Measurements from ENCODE around the gene SLC26A4. TPM values are rescaled to one million over a fixed set of nuclear protein-coding genes. Genes with fewer than 3 reads are reported as not detected.

The SLC26A4 gene
- total and polyA plus RNA-seq, 10 of the 15 experiments (the other 5 are each of a cell fraction or from before 2014, with no cell fraction given): 0.01 to 0.18 (median 0.08) TPM; not detected in 5

DNA sequence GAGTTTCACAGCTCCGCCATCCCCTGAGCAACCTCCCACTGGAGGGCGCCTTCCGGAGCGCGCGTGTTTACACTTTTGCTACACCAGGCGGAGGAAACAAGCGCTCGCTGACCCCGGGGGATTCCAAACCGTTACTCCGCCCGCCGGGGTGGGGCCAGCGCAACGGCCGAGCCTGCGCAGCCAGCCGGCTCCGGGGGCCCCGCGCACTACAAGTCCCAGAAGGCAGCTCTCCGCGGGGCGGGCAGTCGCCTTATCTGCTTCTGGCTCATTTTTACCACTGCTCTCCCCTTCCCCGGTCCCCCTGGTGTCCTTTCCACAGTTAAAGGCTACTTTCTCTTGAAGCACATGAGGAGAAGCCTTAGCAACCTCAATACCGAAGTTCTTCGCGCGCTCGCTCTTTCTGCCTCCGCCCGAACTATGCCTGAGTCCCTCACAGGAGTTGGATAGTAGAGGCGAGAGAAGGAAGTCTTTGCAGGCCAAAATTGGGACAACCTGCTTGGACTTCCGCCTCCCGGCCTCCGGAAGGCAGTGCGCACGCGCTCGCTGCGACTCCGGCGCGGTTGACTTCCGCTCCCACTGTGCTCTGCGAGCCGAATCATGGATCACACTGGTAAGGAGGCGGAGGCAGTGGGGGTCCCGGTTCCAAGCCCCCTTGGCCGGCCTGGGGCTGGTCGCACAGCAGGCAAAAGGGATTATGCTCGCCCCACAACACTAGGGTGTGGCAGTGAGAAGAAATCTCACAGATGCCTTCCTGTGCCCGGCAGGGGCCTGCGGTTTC, 83.1 kb downstream of the SLC26A4 start, which contains the start of gene CBLL1 (continued):
- TF ChIP-seq ZBTB40 (IDR thresholded peaks at IDR 0.05; ENCODE audit: borderline replicate concordance): peak; percentile 91
- no peak for TF ChIP-seq DPF2 (IDR thresholded peaks at IDR 0.05)
- TF ChIP-seq, protein P1, sequence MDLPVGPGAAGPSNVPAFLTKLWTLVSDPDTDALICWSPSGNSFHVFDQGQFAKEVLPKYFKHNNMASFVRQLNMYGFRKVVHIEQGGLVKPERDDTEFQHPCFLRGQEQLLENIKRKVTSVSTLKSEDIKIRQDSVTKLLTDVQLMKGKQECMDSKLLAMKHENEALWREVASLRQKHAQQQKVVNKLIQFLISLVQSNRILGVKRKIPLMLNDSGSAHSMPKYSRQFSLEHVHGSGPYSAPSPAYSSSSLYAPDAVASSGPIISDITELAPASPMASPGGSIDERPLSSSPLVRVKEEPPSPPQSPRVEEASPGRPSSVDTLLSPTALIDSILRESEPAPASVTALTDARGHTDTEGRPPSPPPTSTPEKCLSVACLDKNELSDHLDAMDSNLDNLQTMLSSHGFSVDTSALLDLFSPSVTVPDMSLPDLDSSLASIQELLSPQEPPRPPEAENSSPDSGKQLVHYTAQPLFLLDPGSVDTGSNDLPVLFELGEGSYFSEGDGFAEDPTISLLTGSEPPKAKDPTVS (IDR thresholded peaks at IDR 0.05; ENCODE audit: low read depth, low read length): no peak
- TF ChIP-seq MEF2A (IDR thresholded peaks at IDR 0.05; ENCODE audit: insufficient read depth, low read depth, low read length): peak; percentile 64; the same call in 1 of the 2 replicates
- TF ChIP-seq FOXK2 (IDR thresholded peaks at IDR 0.05): peak; percentile 95
- TF ChIP-seq ZBED1 (IDR thresholded peaks at IDR 0.05; ENCODE audit: borderline replicate concordance): no peak
- 0 out of 2 replicates have a peak, but pooled peaks have one; percentile 8 for TF ChIP-seq JUND (IDR thresholded peaks at IDR 0.05; ENCODE audit: low read depth, low read length)
- TF ChIP-seq ZBTB33 (IDR thresholded peaks at IDR 0.05): no peak
- TF ChIP-seq TCF12 (IDR thresholded peaks at IDR 0.05; ENCODE audit: low read depth, low read length): peak; percentile 37; the same call in 1 of the 2 replicates
- no peak for TF ChIP-seq NFYB (IDR thresholded peaks at IDR 0.05; ENCODE audit: insufficient read depth, low read depth, low read length)
- TF ChIP-seq ZNF622 (IDR thresholded peaks at IDR 0.05): no peak
- peak; percentile 34 for TF ChIP-seq NR2C1 (IDR thresholded peaks at IDR 0.05)
- no peak for TF ChIP-seq SREBF2 (IDR thresholded peaks at IDR 0.05; ENCODE audit: low read length)
- peak; percentile 87; the same call in 1 of the 2 replicates for TF ChIP-seq PML (IDR thresholded peaks at IDR 0.05; ENCODE audit: low read length)
- no peak for TF ChIP-seq YBX1 (IDR thresholded peaks at IDR 0.05)
- TF ChIP-seq MYB (IDR thresholded peaks at IDR 0.05; ENCODE audit: borderline replicate concordance, low read depth, low read length): peak; percentile 95
- 0 out of 2 replicates have a peak, but pooled peaks have one; percentile 46 for TF ChIP-seq STAT1 (conservative IDR thresholded peaks at IDR 0.05)
- no peak; the same call in 1 of the 2 replicates for TF ChIP-seq NR2F1 (conservative IDR thresholded peaks at IDR 0.05)
- TF ChIP-seq, protein P2, sequence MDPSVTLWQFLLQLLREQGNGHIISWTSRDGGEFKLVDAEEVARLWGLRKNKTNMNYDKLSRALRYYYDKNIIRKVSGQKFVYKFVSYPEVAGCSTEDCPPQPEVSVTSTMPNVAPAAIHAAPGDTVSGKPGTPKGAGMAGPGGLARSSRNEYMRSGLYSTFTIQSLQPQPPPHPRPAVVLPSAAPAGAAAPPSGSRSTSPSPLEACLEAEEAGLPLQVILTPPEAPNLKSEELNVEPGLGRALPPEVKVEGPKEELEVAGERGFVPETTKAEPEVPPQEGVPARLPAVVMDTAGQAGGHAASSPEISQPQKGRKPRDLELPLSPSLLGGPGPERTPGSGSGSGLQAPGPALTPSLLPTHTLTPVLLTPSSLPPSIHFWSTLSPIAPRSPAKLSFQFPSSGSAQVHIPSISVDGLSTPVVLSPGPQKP (IDR thresholded peaks at IDR 0.05; ENCODE audit: low read depth, low read length): peak; percentile 72
- peak; percentile 81; the same call in 1 of the 2 replicates for TF ChIP-seq POLR2AphosphoS2 (IDR thresholded peaks at IDR 0.05; ENCODE audit: low read depth, low read length)
- TF ChIP-seq, protein P3, sequence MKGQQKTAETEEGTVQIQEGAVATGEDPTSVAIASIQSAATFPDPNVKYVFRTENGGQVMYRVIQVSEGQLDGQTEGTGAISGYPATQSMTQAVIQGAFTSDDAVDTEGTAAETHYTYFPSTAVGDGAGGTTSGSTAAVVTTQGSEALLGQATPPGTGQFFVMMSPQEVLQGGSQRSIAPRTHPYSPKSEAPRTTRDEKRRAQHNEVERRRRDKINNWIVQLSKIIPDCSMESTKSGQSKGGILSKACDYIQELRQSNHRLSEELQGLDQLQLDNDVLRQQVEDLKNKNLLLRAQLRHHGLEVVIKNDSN (IDR thresholded peaks at IDR 0.05; ENCODE audit: borderline replicate concordance, extremely low read length, insufficient read depth, low read depth, low read length): no peak
